Myocyte (in vitro differentiated cells): ENCODE data around the gene IGDCC3. TPM values are rescaled to one million over a fixed set of nuclear protein-coding genes. Genes with fewer than 3 reads are reported as not detected.

Source experiments
- DNase-seq: peaks from one replicate; pipeline ENCODE4 v3.0.0-alpha.2; 2012; ENCODE audit warnings: low read depth
- total RNA-seq: library from RNA; depleted of rRNA; stranded (reverse); fragments of >200 nt; gene quantifications from 2 replicates; pipeline ENCODE4 v1.2.3, GENCODE V29; 2014

Gene IGDCC3
- total RNA-seq, 1 donor from 2014 or later, result 0.08 TPM

DNA sequence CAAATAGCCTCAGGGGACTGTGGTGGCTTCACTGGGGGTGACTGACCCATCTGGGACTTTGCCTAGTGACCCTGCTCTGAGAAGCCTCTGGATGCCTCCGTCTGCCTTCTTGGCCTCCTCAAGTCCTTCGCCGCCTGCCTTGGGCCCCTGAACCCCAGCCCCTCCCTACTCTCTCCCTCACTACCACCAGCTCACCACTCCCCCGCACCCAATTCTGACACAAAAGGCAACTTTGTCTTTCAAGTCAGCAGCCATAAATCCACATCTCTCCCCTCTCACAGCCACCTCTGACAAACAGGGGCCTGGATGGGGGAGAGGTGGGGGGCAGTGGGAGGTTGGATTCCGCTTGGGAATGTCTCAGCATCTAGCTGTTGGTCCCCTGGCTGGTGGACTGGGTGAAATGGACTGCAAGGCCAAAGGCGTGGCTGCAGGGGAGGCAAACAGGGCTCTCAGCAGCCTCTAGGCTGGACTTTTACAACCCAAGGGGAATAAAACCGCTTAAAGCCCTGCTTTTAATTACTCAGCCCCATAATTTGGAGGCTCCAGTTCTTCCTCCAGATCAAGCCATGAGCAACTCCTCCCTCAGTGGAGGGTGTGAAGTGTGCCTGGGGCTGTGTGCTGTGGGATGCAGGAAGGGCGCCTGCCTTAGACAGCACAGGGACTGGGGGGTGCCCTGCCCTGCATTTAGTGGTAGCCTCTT is 33.4 kb downstream of the IGDCC3 start:
- no peak for DNase-seq

DNA sequence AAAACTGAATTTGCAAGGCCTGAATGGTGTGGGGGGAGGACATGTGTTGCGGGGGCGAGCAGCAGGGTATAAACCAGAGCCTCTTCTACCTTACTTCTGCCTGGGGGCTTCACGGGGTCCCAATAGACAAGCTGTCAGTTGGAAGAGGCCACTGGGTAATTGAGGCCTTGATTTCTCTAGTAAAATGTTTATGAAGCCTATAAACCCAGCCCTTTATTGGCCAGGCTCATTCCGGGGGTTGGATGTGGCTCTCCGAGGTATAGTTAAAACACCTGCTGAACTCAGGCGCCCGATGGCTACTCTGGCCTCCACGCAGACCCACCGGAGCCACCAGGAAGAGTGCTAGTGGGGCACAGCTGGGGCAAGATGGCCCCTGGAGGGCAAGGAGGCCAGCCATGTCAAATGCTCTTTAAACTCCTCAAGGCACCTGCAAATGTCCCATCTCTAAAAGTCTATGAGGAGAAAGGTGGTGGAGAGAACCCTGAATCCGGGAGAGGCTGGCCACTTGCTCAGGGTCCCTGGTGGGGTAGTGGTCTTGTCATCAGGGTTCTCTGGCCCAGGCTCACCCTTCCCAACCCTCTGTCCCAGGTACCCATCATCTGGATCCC is 34.3 kb downstream of the IGDCC3 start:
- no peak for DNase-seq

DNA sequence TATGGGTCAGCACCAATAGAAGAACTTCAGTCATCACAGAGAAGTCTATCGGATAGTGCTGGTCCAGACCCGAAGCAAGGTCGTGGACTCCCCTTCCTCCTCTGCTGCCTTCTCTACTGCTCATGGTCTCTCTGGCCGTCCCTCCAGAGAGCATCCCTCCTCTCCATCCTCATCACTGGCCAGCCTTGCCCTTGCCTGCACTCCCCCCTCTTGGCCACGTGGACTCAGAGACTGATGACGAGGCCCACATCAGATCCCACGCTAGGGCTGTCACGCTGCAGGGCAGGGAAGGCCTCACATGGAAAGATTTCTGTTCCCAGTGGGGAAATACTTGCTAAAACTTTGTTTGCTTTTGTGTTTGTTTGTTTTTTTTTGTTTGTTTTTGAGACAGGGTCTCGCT is 35.3 kb downstream of the IGDCC3 start:
- DNase-seq, result no peak

DNA sequence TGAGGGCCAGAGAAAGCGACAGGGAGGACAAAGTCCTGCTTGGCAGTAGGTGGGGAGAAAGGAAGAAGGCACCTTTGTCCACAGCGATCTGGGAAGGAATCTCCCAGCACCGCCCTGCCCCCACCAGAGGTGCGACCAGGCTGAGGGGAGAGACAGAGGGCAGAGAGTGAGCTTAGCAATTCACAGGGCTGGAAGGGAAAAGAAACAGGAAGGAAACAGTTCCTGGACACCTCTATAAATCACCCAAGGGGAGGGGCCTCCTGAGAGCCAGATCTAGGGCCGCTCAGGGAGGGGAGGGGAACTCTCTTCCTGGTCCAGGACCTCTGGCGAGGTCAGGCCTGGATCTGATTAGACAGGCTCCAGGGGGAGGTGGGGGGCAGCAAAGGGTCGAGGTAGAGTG is 37.9 kb downstream of the IGDCC3 start:
- no peak for DNase-seq

DNA sequence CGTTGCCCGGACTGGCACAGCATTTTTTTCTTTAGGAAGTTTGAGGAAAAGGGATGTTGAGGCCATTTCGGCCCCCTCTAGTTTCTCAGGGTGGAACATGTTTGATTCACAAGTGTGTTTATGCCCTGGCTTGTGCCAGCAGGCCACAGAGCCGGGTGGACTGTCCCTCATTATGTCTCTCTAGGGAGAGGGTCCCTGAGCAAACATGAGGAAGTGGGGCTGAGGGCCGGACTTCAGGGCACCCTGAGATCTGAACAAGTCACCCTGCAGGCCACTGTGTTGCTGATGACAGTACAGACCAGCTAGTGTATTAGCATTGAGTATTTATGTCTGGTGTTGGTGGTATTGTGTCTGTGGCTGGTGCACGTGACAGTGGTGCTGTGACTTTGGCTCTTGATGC is 38.4 kb downstream of the IGDCC3 start:
- DNase-seq, result no peak

DNA sequence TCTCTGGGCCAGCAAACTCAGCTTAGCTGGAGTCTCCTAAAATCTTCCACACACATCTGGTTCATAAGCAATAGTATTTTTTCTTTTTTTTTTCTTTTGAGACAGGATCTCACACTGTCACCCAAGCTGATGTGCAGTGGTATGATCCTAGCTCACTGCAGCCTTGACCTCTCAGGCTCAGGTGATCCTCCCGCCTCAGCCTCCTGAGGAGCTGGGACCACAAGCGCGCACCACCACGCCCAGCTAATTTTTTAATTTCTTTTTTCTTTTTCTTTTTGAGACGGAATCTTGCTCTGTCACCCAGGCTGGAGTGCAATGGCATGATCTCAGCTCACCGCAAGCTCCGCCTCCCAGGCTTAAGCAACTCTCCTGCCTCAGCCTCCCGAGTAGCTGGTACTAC is 39.0 kb downstream of the IGDCC3 start:
- no peak for DNase-seq

DNA sequence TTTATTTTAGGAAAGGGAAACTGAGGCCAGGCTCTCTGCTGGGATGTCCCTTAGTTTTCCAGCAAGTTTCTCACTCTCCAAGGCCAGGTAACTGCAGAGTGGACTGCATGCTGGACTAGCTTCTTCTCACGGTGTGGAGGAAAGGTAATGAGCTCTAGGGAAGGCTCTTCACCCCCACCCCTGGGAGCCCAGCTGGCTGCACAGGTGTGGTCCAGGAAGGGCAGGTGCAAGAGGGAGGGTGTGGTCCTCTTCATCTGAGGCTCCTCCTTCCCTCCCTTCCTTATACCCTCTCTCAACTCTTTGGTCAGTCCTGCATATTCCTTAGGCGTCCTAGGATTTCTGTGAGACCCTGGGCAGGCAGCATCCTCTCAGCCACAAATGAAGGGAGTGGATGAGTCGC is 39.4 kb downstream of the IGDCC3 start:
- DNase-seq, result no peak

DNA sequence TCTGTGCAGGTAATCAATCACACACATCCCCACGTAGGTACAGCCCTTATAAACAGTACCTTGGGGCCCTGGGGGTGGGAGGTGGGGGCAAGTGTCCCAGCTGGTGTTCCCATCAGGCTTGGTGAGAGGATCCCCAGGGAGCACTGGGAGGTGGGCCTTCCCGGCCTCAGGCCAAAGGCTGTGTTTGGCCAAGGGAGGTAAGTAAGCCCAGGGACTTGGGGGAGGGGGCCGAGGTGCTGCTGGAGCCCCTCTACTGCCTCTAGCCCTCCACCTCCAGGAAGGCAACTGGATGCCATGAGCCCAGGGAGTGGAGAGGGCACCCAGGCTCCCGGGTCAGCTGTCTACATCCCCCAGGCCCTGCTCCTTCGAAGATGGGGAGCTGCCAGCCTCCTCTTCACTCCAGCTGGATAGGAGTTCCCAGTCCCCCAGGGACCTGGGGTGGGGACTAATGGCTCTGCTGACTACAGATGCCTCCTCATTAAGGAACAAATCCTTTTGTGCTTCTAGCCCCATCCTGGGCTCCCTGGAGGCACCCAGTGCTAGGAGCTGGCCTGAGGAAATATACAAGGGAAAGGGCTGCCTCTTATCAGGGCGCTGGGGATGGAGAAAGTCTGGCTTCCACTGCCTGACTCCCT is 40.2 kb downstream of the IGDCC3 start:
- DNase-seq, result no peak

DNA sequence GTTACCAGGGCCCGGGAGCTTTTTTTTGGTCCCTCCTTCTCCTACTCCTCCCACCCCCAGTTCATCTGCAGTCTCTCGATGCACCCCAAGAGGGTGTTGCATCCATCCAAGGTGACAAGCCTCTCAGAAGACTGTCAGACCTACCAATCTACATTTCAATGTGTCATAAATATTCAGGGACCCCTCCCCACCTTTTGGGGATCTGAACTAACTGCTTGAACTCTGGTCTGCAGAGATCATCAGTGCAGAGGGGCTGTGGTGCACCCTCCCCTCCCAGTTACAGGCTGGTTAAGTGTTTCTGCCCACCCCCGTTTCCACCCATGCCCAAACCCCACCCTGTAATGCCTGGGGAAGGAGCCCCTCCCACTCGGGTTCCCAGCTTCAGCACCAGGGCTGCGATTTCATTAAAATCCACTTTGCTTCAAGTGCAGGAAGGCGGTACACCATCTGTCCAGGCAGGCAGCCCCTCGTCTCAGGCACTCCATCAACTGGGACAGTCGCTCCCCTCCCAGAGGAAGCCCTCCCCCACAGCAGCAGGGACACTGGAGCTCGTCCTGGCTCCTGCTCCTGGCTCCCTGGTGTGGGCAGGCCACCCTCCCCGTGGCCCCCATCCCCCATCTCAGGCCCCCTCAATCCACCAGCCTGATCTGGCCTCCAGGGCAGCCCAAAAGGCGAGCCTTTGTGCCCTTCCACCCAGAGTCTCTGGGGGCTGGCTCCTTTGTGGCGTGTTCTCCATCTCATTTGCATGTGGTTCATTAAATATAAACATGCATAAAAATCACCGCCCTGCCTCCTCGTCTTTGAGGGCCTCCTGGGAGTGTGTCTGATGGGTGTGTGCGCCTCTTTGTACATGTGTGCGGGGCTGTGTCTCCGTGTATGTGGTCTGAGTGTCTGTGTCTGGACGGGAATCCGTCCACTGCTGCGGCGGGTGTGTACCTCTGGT is 41.0 kb downstream of the IGDCC3 start:
- DNase-seq, result no peak

DNA sequence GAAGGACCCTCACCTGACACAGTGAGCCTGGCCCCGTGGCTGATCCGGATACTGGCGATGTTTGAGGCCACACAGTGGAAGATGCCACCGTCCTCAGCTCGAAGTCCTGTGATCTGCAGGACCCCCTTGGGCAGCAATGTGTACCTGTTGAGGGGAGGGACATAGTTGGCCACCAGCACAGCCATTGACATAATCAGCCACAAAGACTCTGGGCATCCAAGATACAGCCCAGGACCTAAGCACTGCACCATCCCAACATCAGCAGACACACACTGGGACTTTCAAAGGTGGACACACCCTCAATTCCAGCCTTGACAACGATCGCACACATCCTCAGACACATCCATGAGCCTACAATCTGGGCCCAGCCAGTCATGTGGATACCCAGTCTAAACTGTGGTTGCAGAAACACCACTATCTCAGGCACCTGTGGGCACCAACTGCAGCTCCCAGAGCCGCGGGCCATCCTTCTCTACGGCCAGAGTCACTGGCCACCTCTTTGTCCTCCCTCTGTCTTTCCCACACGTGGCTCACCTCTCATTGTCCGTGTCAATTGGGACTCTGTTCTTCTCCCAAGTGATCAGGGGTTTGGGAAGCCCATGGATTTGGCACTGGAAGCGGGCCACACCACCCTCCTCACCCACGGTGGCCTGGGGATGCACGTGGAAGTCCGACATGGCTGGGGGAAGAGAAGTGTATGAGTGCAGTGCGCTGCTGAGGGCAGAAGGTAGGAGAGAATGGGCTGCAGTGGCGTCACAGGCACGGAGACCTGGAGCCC is 42.3 kb downstream of the IGDCC3 start:
- DNase-seq, result no peak

DNA sequence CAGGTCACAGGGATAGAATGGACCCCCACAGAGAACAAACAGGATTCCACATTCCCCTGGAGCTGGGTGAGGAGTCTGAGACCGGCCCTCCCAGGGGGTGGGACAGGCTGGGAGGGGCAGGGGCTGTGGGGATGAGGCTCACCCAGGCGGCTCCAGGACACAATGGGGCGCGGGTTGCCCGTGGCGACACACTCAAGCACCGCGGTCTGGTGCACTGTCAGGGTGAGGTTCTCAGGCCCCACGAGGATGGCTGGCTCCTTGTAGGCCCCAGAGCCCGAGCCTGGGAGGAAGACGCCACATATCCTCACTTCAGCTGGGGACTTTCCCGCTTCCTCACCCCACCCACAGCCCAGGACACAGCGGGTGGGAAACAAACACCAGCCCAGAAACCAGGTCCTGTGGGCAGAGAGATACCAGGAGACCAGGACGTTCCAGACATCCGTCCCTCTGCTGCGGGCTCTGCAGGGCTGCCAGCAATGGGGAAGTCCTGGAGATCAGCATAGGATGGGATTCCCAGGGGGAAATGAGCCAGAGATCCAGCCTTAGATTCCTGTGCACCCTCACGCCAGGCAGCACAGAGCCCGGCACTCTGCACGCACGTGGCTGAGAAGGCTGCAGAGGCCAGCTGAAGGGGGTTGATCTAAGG is 43.1 kb downstream of the IGDCC3 start:
- no peak for DNase-seq

DNA sequence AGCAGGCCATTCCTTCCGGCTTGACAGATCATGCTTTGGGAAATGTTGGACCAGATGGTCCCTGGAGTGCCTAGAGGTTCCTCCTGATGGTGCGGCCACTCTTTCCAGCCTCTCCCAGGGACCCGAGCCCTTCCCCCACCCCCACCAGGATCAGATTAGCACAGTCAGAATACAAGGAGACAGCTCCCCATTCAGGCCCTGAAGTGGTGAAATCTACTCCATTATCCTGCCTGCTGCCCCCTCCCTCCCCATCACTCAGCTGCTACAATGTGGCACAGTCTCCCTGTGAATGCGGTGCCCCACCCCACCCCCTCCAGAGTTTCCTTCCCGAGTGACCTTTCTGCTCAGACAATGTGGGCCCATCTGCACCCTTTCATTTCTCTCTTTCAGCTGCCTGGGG is 43.9 kb downstream of the IGDCC3 start:
- DNase-seq, result no peak

DNA sequence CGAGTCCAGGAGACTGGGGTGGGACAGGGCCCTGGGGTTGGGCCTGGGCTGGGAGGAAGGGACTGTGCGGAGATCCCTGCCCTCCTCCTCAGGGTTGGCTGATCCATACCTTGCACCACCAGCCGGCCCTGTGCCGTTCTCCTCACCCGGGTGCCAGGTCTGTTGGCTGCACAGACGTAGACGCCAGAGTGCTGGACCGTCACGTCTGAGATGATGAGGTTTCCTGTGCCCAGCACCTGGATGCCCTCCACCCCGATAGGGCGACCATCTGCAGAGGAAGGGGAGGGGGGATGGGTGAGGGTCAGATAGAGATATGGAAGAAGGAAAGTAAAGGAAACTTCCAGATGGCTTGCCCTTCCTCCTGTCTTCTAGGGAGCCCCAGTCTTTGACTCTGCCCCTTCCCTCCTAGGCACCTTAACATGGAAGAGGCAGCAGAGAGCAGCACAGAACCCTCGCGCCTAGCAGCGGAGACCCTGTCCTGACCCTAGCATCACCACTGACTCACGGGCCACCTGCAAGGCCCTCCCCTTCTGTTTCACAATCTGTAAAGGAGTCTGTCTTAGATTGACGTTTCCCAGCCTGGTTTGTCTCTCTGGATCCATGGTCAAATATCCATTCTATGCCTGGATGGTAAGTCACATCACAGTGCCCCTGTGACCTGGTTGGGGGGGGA is 44.5 kb downstream of the IGDCC3 start:
- DNase-seq, result no peak

DNA sequence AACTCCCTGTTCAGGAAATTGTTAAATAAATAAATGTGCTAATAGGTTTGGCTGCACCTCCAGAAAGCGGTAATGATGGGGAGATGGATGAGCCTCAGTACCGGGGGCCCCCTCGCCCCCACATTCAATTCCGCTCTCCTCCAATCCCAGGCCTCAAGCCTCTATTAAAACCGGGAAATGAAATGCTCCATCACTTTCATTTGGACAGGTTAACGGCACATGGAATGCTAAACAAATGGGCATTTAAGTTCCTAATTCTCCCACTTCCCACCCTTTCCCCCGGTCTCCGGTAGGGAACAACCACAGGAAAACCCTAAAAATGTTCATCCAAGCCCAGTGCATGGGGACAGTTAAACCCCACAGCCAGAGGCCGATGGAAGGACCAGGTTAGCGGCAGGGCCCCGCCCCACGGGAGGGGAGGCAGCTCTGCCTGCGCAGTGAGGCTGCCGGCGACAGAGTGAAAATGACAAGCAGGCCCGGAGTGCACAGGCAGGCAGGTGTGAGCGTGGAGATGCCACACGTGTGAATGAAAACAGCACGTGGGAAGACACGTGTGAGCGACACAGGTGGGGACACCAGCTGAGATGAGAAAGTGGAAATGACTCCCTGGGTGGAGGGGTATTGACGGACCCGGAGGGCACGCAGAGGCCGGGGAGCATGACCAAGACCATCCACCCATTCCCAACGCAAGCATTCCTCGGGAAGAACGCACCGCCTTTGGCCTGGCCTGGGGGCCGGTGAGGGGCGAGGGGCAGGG is 45.2 kb downstream of the IGDCC3 start:
- no peak for DNase-seq

DNA sequence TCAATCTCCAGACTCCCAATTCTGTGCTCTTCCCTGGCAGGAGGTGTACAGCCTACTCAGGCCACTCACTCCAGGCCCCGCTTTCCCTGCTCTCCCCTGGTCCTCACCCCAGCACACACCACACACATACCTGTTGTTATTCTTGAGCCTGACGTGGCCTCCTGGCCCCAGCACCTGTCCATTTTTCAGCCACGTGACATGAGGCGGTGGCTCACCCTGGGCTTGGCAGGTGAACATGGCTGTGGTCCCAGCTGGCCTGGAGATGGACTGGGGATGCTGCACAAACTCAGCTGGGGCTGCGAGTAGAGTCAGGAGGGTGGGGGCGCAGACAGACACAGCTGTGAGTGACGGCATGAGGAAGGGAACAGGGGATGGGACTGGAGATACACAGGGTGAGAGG is 46.0 kb downstream of the IGDCC3 start:
- no peak for DNase-seq

DNA sequence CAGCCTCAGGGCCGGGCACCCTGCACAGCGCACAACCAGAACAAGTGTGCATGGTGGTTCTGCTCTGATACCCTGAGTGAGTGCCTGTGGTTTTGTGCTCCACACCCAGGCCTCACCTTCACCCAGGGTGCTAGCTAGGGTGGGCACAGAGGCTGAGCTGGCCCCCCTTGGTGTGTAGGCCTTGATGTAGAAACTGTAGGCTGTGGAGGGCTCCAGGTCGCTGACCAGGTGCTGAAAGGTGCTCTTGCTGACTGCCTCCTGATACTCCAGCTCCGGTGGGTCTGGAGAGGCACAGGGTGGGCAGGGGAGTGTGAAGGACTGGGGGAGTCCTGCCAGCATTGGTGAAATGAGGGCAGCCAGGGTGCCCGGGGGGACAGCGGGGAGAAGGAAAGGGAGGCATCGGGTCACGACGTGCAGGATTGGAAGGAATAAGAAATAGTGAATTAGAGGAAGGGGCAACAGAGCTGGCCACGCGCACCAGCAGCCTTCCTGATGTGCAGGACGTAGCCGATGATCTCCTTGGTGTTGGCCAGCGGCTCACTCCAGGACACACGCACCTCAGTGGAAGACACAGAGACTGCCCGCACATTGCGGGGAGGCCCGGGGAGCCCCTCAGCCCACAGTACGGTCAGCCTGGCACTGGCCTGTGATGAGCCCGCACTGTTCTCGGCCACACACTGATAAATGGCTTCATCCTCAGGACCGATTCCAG is 46.7 kb downstream of the IGDCC3 start:
- no peak for DNase-seq

DNA sequence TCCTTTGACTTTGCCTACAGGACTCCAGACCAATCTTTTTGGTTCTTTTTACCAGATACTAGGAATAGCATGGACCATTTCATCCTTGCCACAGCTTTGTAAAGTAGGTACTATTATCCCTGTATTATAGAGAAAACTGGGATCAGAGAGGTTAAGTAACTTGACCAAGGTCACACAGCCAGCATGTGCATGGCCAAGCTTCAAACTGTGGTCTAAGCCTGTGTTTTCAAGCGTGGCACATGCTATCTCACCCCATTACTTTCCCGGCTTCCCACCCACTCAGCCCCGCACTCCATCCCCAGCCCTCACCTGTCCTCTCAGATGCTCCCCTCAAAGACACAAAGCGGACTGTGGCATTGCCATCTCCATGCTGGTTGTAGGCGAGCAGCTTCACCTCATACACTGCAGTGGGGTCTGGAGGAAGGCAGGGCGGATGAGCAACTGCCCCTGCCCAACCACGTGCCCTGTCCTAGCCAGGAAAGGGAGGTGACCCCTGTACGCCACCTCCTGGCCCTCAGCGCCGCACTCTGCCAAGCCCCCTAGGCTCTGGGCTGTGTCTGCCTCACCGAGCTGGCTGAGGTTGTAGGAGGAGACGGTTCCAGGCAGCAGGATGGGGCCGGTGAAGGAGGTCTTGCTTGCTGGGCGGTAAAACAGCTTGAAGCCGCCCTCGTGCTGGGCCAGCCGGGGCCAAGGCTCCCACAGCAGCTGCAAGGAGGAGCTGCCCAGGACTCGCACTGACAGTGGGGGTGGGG is 47.6 kb downstream of the IGDCC3 start:
- no peak for DNase-seq
